HG03097 (cell line): ENCODE measurements around the gene FADS1.

Experiments used
- ATAC-seq: cut with Tn5 transposase; IDR thresholded peaks from one replicate; pipeline ENCODE4 v1.9.1; 2021; ENCODE audit not compliant: unreplicated experiment, low FRiP score

FADS1 gene

DNA sequence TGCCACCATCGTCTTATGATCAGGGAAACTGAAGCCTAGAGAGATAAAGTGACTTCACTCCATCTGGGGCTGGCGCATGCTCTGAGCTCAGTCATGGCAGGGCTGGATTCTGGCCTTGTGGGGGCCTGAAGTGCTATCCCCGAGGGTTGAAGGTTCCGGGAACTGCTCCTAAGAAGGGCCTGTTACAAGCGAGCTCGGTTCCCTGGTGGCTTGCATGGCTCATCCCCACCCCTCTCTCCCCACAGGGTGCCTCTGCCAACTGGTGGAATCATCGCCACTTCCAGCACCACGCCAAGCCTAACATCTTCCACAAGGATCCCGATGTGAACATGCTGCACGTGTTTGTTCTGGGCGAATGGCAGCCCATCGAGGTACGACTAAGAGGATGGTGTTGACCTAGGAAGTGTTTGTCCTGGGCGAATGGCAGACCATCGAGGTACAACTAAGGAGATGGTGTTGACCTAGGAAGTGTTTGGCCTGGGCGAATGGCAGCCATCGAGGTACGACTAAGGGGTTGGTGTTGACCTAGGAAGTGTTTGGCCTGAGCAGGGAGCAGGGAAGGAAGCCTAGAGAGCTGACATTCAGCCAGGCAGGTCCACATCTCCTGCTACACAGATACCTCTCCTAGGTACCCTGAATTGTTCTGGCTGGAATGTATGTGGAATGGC is 31.2 kb upstream of the FADS1 start:
- no peak for ATAC-seq

DNA sequence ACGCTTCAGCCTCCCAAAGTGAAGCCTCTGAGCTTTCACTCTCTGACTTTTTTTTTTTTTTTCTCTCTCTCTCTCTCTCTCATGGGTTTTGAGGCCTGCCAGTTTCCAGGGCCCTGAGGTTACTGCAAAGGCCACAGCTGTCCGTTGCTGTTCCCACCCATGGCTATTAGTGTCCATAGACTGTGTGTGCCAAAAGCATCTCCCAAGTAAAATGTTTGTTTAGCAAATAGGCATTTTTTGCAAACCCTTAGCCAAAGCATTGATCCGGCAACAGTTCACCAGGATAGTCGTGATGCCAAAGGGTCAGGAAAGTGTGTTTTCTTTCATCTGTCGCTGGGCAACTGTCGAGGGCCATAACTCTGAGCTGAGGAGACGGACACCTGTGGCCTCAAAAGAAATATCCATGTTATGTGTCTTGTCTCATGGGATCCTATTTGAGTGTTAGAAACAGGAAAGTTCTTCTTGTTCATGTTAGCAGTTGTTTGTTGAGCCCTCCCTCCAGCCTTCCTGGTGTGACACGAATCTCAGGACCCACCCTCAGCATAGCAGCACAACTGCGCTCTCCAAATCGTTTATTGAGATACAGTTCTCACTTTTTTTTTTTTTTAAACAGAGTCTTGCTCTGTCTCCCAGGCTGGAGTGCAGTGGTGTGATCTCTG is 29.7 kb upstream of the FADS1 start:
- no peak for ATAC-seq

- ATAC-seq = no peak
Observed at GRCh38 chr11:61844909-61845565, 28.2 kb upstream of the FADS1 start.

DNA sequence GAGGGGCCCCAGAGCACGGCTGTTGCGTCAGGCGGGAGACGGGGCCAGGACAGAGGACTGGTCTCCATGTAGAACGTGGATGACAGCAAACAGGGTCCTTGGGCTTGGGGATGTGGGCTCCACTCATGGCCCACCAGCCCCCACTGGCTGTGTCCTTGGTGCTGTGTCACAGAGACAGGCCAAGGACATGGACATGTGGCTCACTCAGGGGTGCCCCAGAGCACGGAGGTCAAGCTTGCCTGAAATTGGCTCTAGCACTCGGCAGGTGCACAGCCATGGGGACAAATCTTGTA is 25.7 kb upstream of the FADS1 start:
- ATAC-seq = no peak

DNA sequence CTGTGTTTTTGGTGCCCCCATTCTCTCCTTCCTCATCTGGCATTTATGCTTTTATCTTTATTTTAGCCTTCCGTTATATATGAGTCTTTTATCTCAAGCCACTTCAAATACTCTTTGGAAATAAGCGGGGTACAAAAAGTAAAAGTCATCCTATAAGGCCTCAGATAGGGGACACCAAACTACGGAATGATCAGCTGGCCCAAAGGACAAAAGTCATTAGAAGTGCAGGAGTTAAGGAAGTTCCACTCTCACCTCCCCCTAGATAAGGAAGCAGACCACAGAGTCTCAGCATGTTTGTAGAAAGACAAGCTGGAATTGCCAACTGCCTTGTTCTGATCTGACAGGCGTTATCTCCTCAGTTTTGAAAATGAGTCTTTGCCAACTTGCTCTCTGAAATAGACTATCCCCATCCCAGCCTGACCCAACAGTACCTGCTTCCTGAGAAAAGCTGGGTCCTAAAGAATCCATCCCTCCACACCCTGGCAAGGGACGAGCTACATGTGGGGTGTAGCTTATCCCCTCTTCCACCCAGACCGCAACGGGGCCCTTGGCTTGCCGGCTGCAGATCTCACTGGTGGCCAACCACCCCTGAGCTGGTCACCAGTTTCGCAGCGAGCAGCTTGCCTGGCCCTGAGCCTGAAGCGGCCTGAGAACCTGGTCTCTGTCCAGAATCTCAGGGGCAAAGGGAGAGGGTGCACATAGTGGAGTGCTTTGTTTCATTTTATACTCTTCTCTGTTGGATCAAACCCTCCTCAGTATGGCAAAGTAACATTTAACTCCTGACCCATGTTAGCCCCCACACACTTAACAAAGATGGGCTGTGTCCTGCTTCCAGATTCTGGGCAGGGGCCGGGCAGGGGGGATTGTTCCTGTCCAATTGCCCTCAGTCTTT is 25.1 kb upstream of the FADS1 start:
- no peak for ATAC-seq

DNA sequence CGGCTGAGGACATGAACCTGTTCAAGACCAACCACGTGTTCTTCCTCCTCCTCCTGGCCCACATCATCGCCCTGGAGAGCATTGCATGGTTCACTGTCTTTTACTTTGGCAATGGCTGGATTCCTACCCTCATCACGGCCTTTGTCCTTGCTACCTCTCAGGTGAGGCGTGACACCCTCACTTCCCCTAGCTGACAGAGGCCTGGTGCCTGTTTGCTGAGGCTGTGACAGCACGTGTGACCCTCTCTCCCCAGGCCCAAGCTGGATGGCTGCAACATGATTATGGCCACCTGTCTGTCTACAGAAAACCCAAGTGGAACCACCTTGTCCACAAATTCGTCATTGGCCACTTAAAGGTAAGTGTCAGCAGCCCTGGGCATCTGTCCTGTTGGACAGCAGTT is 23.6 kb upstream of the FADS1 start:
- ATAC-seq = no peak

GRCh38 chr11:61839742-61840141 is 22.9 kb upstream of the FADS1 start:
- no peak for ATAC-seq

GRCh38 chr11:61838921-61839320 is 22.1 kb upstream of the FADS1 start:
- no peak for ATAC-seq

- ATAC-seq = no peak
Observed at GRCh38 chr11:61838501-61838900, 21.7 kb upstream of the FADS1 start.

GRCh38 chr11:61837411-61838005 is 20.7 kb upstream of the FADS1 start:
- no peak for ATAC-seq

DNA sequence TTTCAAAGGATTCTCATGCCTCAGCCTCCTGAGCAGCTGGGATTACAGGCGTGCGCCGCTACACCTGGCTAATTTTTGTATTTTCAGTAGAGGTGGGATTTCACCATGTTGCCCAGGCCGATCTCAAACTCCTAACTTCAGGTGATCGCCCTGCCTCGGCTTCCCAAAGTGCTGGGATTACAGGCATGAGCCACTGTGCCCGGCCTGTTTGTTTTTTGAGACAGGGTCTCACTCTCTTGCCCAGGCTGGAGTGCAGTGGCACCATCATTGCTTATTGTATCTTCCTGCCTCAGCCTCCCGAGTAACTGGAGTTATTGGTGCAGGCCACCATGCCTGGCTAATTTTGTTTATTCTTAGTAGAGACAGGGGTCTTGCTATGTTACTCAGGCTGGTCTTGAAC is 19.4 kb upstream of the FADS1 start:
- ATAC-seq = no peak

- peak; percentile 71 for ATAC-seq
Observed at GRCh38 chr11:61834278-61835048, 17.7 kb upstream of the FADS1 start.

- no peak for ATAC-seq
Observed at GRCh38 chr11:61833926-61834277, 17.1 kb upstream of the FADS1 start.

DNA sequence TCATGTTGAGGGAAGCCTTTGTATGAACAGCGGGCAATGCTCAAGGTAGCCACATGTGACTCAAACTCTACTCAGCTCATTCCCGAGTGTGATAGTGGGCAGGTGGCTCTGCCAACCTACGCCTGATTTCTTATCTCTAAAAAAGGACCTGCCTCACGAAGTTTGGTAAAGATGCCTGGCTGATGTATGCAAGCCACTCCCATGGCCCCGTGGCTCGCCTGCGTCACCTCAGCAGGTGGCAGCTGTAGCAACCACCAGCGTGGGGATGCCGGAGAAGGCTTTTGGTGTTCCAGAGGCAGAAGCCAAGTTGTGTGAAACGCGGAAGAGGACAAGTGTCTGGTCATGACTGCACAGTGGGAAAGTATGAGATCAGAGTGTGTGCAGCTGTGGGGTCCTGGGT is 16.7 kb upstream of the FADS1 start:
- no peak for ATAC-seq

GRCh38 chr11:61832754-61833153 is 16.0 kb upstream of the FADS1 start:
- no peak for ATAC-seq

GRCh38 chr11:61832207-61832606 is 15.4 kb upstream of the FADS1 start:
- no peak for ATAC-seq

- no peak for ATAC-seq
Observed at GRCh38 chr11:61830237-61831105, 13.7 kb upstream of the FADS1 start.

- no peak for ATAC-seq
Observed at GRCh38 chr11:61829806-61830205, 13.0 kb upstream of the FADS1 start.
